H4 (cell line): ENCODE data around the gene ARID1B. TPM values are rescaled to one million over a fixed set of nuclear protein-coding genes. Genes with fewer than 3 reads are reported as not detected.

Source experiments
- DNase-seq: peaks from one replicate; pipeline ENCODE4 v3.0.0-alpha.2; 2015; ENCODE audit warnings: low spot score
- total RNA-seq: library from RNA; depleted of rRNA; stranded (reverse); fragments of >200 nt; shearing (Covaris generic); gene quantifications from 2 replicates; pipeline ENCODE4 v1.2.3, GENCODE V29; 2014

ARID1B gene
- total RNA-seq, 1 experiment from 2014 or later: 5.6 TPM

DNA sequence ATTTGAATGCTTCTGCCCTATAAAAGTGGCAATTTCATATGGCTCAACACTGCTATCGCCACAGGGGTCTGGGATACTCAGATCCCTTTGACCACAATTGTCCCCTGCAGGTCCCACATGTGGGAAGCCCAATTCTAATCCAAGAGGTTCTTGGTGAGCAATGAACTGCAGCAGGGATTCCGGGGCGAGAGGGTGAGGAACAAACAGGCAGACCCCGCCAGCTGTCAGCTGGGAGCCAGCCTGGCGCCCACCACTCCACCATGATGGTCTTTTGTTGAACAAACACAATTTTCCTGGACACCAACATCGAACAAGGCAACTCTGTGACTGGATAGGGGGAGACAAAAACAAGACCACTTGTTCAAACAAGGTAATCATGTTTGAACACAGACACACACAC, 465.6 kb downstream of the ARID1B start:
- no peak for DNase-seq

DNA sequence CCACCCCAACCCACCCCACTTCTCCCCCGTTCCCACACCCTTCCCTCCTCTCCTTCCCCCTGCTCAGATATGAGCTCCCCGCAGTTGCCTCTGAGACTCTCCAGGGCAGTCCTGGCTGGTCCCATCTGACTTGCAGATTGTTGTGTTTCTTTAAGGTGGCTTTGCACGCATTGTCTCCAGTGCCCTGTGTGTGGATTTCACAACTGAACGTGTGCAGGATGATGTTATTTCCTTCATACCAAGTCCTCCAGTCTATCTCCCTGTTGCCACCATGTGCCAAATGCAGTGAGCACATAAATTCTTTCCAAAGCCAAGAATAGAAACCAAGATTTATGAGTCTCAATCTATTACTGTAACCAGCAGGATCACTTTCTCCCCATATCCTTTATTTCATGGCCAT, 467.0 kb downstream of the ARID1B start:
- peak; percentile 28 for DNase-seq

DNA sequence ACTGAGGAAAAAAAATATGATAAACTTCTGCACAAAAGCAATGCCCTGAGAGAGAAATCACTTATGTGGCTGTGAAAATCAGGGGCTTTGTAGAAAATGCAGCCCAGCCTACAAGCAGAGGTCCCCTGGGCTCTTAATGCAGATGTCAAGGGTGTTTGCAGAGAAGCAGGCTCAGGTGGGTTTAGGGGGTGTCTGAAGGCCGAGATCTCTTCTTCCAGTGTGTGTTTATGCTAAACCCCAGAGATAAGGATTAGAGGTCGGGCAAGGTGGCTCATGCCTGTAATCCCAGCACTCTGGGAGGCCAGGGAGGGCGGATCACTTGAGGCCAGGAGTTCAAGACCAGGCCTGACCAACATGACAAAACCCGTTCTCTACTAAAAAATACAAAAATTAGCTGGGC, 467.6 kb downstream of the ARID1B start:
- DNase-seq: no peak

DNA sequence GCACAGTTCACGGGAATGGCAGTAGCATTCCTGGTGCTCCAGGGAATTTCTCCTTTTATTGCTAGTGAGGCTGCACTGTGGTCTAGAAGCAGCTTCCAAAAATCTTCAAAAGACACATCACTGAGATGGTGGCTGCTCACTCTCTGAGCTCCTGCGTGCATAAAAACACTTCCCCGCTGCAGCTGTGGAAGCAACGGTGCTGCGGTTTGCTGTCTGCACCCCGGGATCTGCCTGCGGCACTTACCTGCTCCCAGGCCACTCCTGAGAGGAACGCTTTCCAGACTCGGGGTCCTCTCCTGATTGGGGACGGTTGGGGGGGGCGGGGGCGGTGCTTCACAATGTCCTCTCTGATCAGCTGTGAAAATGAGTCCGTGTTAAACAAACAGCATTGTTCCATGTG, 468.3 kb downstream of the ARID1B start:
- DNase-seq: no peak

DNA sequence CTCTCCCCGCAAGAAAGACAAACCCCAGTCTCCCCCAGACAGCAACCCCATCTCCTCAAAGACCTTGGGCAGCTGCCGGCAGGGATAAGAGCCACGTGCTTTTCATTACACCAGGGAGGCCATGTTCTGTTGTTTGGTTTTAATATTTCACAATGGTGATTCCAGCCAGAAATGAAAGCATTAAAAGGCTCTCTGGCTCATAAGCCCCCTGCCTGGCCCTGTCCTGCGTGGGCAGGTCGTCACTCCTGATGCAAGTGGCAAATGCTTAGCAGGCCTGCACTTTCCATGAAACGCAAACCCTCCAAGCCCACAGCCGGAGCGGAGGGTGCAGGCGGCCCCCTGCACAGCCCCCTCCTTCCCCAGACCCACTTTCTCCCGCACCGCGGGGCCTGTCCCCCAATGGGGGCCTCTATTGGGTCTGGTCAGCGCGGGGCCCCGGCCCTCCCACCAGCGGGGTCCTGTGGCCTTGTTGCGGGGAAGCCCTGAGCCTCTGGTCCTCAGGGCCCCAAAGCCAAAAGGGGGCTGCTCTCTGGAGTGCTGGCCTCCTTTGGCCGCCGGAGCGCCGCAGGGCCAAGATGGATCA, 469.0 kb downstream of the ARID1B start:
- DNase-seq: no peak

DNA sequence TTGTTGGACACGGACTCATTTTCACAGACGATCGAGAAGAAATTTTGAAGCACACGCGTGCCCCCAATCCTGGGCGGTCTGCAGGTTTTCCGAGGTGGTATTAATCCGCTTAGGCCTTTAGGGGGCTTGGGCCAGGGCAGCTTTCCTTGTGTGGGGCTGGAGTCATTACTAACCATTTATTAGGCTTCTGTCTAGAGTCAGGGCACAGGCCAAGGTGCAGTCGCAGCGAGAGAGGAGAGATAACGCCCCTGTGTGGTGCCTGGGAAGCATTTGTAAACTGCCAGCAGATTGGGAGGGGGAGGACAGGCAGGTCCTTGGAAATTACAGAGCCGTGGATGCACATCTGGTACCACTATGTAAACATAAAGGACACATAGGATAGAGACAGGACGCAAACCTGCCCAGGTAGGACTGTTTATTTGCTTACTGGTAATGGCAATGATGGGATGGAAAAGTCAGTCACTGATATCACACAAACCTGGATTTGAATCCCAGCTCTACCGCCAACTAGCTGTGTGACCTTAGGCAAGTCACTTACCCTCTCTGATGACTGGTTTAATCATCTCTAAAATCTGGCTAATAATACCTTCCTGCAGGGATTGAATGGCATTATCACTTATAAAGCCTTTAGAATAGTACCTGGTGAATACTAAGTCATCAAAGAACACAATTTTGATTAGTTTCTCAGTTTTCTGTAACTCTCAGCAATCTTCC, 469.8 kb downstream of the ARID1B start:
- no peak for DNase-seq

DNA sequence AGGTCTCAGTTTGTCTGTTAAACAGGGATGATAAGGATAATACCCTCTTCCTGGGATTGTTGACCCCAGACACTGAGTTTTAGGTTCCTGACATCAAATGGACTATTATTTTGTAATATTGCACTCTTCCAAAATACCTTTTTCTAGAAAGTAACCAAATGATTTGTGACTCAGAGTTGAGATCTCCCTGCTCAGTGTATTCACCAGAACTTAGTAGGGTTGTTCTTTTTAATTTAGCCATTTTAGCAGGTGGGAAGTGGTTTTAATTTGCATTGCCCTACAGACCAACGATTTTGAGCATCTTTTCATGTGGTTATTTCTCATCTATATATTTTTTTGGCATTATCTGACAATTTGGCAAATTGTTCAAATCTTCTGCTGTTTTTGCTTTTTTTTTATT, 471.1 kb downstream of the ARID1B start:
- no peak for DNase-seq

DNA sequence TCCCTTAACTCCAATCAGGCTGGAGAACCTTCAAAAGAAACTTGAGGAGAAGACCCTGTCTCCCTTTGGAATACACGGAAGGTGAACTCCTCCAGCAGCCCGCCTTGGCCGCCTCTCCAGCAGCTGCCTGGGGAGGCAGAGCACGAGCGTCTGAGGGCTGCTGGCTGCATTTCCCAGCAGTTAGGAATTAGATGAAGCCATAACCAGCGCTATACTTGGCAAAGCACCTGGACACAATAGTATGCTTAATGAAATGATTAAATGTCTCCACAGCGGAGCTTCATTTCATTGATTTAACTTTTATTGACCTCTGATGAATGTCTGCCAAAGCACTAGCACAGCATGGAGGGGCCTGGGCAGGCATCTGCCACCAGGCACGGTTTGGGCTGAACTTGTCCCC, 472.6 kb downstream of the ARID1B start:
- DNase-seq: no peak

DNA sequence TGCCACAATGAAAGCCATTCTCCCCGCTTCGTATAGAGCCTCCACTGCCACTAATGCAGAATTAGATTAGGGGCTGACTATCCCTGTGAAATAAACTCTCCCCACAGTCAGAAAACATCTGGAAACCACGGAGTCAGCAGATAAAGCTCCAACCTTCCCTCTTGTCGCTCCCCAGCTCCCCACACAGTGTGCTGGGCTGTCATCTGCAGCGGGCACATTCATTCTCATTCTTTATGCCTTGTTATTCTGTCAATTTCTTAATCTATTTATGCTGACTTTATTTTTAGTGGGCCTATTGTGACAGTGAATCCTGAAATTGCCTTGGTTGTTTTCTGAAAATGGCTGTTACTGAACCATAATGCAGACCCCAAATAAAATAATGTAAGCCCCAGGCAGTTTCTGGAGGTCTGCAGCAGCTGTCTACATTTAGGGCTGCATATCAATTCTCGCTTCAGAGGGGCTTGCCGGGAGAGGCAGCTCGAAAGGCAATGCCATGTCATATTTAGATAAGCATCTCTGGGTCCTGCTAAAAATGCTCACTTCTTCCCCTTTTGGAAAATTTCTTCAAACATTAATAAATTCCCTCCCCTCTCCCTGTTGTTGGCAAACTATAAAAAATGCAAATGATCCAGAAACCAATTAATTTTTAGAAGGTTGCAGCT, 474.5 kb downstream of the ARID1B start:
- no peak for DNase-seq

DNA sequence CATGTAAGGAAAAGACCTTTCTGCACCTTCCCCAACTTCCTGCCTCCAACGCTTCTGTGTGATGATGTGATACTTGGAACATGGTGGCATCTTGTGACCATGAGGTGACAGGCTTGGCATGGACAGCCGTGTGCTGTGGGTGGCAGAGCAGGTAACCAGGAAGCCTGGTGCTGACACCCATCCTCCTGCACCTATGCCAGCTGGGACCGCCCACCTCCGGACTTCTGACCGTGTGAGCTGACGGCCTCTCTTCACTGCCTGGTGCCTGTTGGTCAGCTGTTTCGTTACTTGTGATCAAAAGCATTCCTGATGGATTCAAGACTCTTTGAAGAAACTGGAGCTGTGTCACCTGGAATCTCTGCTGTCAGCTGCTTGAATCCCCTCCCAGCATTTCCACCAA, 475.8 kb downstream of the ARID1B start:
- DNase-seq: no peak

DNA sequence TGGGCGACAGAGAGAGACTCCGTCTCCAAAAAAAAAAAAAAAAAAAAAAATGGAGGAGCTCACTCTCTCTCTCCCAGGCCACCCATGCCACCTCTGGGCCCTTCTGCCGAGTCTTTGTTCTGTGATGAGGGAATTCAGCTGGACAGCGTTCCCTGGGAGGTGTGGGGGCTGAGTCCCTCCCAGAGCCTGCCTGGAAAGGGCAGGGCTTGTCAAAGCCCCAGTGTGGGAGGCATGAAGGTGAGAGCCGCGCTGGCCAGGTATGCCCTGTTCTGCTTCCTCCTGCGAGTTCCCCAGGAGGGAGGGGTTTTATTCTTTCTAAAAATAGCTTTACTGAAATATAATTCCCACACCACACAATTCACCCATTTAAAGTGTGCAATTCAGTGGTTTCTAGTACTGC, 476.5 kb downstream of the ARID1B start:
- DNase-seq: no peak

DNA sequence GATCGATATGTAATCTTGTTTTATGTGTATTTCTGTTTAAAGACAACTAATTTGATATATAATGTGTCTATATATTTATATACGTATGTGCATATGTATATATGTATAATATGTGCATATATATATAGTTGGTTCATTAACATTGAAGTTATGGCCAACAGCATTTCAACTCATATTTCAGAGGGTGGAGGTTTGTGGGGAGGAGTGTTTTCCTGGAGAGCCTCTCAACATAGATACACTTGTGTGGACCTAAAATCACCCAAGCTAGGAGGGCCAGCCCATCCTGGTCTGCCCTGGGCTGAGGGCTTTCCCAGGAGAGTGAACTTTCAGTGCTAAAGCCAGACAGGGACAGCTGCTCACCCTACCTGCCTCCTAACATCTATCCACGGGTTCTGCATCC, 477.4 kb downstream of the ARID1B start:
- DNase-seq: no peak

DNA sequence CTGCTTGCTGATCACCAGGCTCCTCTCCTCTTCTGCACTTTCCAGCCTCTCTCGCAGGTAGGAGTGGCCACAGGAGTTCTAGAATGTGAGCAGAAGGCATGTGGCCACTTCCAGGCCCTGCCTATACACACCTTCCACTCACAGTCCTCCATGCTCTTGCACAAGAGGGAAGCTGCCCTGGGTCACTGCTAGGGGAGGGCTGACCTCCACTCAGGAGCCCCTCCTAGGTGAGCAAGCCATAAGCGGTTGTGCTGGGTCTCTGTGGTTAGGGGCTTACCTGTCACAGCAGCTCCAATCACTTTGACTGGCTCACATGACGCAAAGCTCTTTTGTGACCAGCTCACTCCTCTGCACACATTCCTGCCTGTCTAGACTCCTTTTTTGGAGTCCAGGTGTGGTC, 477.9 kb downstream of the ARID1B start:
- no peak for DNase-seq

DNA sequence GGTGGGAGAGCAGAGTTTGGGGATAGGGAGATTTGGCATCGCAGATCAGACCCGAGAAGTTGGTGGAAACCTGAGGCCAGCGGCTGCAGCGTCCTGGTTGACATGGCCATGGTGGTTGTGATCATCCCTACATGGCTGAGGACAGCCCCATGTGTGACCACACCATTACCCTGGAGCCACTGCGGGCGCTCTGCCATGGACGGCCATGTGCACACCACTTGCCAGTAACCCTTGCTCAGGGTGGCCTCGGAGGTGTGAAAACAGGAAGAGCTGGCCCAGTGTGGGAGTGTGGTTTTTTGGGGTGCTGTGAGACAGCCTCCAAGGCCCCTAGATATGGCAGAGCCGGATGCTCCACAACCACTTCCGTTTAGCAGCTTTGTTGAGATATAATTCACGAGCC, 481.7 kb downstream of the ARID1B start:
- DNase-seq: no peak

DNA sequence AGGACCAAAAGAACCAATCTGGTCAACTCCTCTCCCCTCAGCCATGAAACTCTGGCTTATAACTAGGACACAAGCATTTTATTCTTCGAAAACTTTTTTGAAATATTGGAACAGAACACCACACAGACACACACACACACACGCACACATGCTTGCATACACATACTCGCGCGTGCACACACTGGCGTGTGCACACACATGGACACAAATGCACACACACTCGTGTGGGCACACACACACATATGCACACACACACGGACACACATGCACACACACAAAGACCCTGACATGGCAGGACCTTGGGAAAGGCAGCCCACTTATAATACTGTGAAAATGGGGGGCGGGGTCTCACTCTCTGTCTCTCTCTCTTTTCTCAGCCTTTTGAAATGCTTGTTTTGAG, 482.3 kb downstream of the ARID1B start:
- no peak for DNase-seq
